Psoas muscle (tissue), 8 donors: ENCODE results near the gene TMLHE. TPM values are rescaled to one million over a fixed set of nuclear protein-coding genes. Genes with fewer than 3 reads are reported as not detected.
"Not testable (repeated sequence)": the region's sequence is repeated elsewhere in the genome, so short reads cannot be mapped to it uniquely, and the experiment has no call there.

Experiments
- ATAC-seq, 4 donors: fragments of 200-7000 bp; cut with Tn5 transposase; one replicate each; pipeline ENCODE4 v1.9.1; 2020; ENCODE audit warnings: moderate library complexity in 3 of 4, mild to moderate bottlenecking in 2 of 4
- DNase-seq, 2 donors: peaks; one replicate each; pipeline ENCODE4 v3.0.0-alpha.2; 2020
- H3K27ac ChIP-seq: fragments of 200-600 bp; one replicate; pipeline ENCODE4 v1.8.0; 2022
- H3K27me3 ChIP-seq, 3 donors: fragments of 200-600 bp in 1 of 3; one replicate each; pipeline versions ENCODE4 v1.6.1 to v1.8.0; 2013 to 2022; ENCODE audit warnings: low read length in 2 of 3, mild to moderate bottlenecking in 2 of 3, moderate library complexity in 1 of 3; ENCODE audit not compliant: insufficient read depth in 3 of 3
- H3K36me3 ChIP-seq, 2 donors: fragments of 200-600 bp in 1 of 2; one replicate each; pipeline versions ENCODE4 v1.6.1 to v1.8.0; 2013 to 2022; ENCODE audit warnings: low read depth in 1 of 2, mild to moderate bottlenecking in 1 of 2, moderate library complexity in 1 of 2; ENCODE audit not compliant: insufficient read depth in 1 of 2
- H3K4me1 ChIP-seq: fragments of 200-600 bp; one replicate; pipeline ENCODE4 v1.8.0; 2022
- H3K4me3 ChIP-seq: fragments of 200-600 bp; one replicate; pipeline ENCODE4 v1.8.0; 2022; ENCODE audit warnings: mild to moderate bottlenecking
- H3K9me3 ChIP-seq: fragments of 200-600 bp; one replicate; pipeline ENCODE4 v1.8.0; 2022
- CTCF ChIP-seq: fragments of 200-600 bp; IDR thresholded peaks from one replicate; pipeline ENCODE4 v1.8.0; 2022; ENCODE audit warnings: antibody characterized with exemption
- WGBS, 3 donors: extraction: QIAGEN DNeasy Blood & Tissue Kit; methylation state at CpG; one replicate each; pipeline versions ENCODE4 v1.1.6 to v1.1.7; 2013; 5-methylcytosine and 5-hydroxymethylcytosine counted together
- intact Hi-C, 2 donors: fragments of 100-400 bp; cut with DNase I; formaldehyde crosslinking; loops; one replicate each; pipeline versions ENCODE4 v1.11.0 to v1.14.2; 2022
- long read RNA-seq, 2 donors: library from polyadenylated mRNA; unstranded; transcript quantifications; one replicate each; pipeline ENCODE4 v2.0.0, GENCODE V29; 2021
- polyA plus RNA-seq, 3 donors: library from polyadenylated mRNA; stranded (reverse); fragments of 200-250 nt; gene quantifications; one replicate each; pipeline ENCODE4 v1.2.3, GENCODE V29; 2013
- total RNA-seq, 4 donors: library from RNA; stranded (reverse); fragmentation: NEBNext Ultra II Directional in 2 of 4; extraction: Animal tissue kit (Norgen Biotek cat#: 25700) in 2 of 4; gene quantifications; one replicate each; pipeline versions ENCODE4 v1.2.1 to v1.2.4, GENCODE V29; 2021 to 2023
- donor health status: healthy with polysubstance abuse.
- donor health status: DM: no; HTN: no; CAD: no; lungs with moderate emphysema.
- donor health status: Bipolar disorder and iron deficiency.
- donor health status: healthy.
- donor health status: DM: yes; HTN: yes; CAD: no.
- donor health status: DM: no; HTN: no; CAD: no.
- donor health status: DM: no; HTN: no; CAD: no.
- donor health status: DM: yes; HTN: yes; CAD: no.

The TMLHE gene
- total RNA-seq = 10 to 100 TPM; 21.1 to 36.9 (median 30.1) TPM
- polyA plus RNA-seq = 10 to 100 TPM; 13.7 to 22.6 (median 16.5) TPM
- long read RNA-seq, donor 1, transcript TMLHE-201 (8 exons, 2,832 nt) = major isoform, 20 of 27 reads
- long read RNA-seq, donor 1, partial matches to known transcripts = 2 of 27 reads
- long read RNA-seq, donor 1, other reads (novel, unspliced or antisense) = 1 of 27 reads
- long read RNA-seq, donor 2, transcript TMLHE-201 (8 exons, 2,832 nt) = major isoform, 19 of 38 reads
- long read RNA-seq, donor 2, transcript TMLHE-202 (7 exons, 1,248 nt) = minor isoform, 5 of 38 reads
- long read RNA-seq, donor 2, partial matches to known transcripts = 5 of 38 reads
- long read RNA-seq, donor 2, other reads (novel, unspliced or antisense) = 9 of 38 reads

GRCh38 chrX:155612312-155613224 lies at the start of gene TMLHE, which contains the start of gene SPRY3:
Gene TMLHE (minus strand): TSS chrX:155612952. CDS start chrX:155545276, 67,676 bp downstream.
Gene SPRY3 (plus strand): TSS chrX:155612586.
- Histone ChIP-seq H3K27me3 (no peaks in the 10 kb centered on the region), H3K27ac (peak within 1 kb of the TSS; percentile 90), H3K4me3 (peak within 1 kb of the TSS; percentile 75), H3K4me1 (no peaks in the 10 kb centered on the region), H3K36me3 (no peaks in the 10 kb centered on the region), H3K9me3 (no peaks in the 10 kb centered on the region)
- DNase-seq (peak; percentile 73 to 81), ATAC-seq (peak; percentile 93 to 97 (median 96))
- no peak for TF ChIP-seq CTCF
- 1 to 24% (median 2%) methylated on average over 30 to 50 of the region's 50 CpGs for WGBS, 3 donors
- intact Hi-C loops = loop anchor here in 1 of 2 donors (5.0 kb wide), 1 partner anchor 155 kb away; no protein-coding TSS in a partner anchor

GRCh38 chrX:155662282-155662681 lies 49.5 kb upstream of the TMLHE start:
- no peaks in the 10 kb centered on the region for H3K36me3 ChIP-seq

GRCh38 chrX:155645180-155645579 lies 32.4 kb upstream of the TMLHE start:
- no peak for TF ChIP-seq CTCF
- WGBS, 3 donors = 68 to 96% (median 96%) methylated on average over 2 of the region's 2 CpGs
- DNase-seq = no peak
- Histone ChIP-seq H3K27ac (no peak overlapping the region), H3K4me1 (no peaks in the 10 kb centered on the region), H3K27me3 (no peaks in the 10 kb centered on the region), H3K4me3 (no peak overlapping the region), H3K36me3 (no peaks in the 10 kb centered on the region), H3K9me3 (peaks cover 3% of the 10 kb centered on the region)
- intact Hi-C loops = no loop called here
- no peak for ATAC-seq

More at GRCh38 chrX:155662282-155662681, 49.5 kb upstream of the TMLHE start:
- 64 to 77% (median 72%) methylated on average over 2 of the region's 2 CpGs for WGBS, 3 donors
- H3K9me3 ChIP-seq = no peaks in the 10 kb centered on the region
- intact Hi-C loops = no loop called here
- no peaks in the 10 kb centered on the region for H3K4me1 ChIP-seq
- TF ChIP-seq CTCF = no peak
- no peaks in the 10 kb centered on the region for H3K27me3 ChIP-seq
- no peak overlapping the region for H3K4me3 ChIP-seq
- ATAC-seq (no peak), DNase-seq (no peak)
- H3K27ac ChIP-seq = no peak overlapping the region

GRCh38 chrX:155643240-155643639 lies 30.5 kb upstream of the TMLHE start:
- WGBS, 3 donors = 55 to 85% (median 81%) methylated on average over 2 of the region's 2 CpGs
- no peak for TF ChIP-seq CTCF
- Histone ChIP-seq H3K4me1 (no peaks in the 10 kb centered on the region), H3K9me3 (peaks cover 3% of the 10 kb centered on the region), H3K4me3 (no peak overlapping the region), H3K27ac (no peak overlapping the region), H3K27me3 (no peaks in the 10 kb centered on the region), H3K36me3 (no peaks in the 10 kb centered on the region)
- ATAC-seq = no peak
- intact Hi-C loops = no loop called here
- DNase-seq = no peak

- H3K27ac ChIP-seq, H3K4me1 ChIP-seq, ATAC-seq, H3K9me3 ChIP-seq, H3K36me3 ChIP-seq, H3K27me3 ChIP-seq, intact Hi-C loops: not testable (repeated sequence)
- H3K4me3 ChIP-seq = peak overlapping the region; percentile 37
- 51 to 59% (median 58%) methylated on average over 14 of the region's 14 CpGs for WGBS, 3 donors
- DNase-seq = peak in 1 of 2 donors; percentile 13
Observed at GRCh38 chrX:155641371-155641770, 28.6 kb upstream of the TMLHE start.
